H9 (cell line): ENCODE results near the gene KRTAP10-5. TPM values are rescaled to one million over a fixed set of nuclear protein-coding genes. Genes with fewer than 3 reads are reported as not detected.

Experiments used
- DNase-seq: peaks from one replicate; pipeline ENCODE4 v3.0.0-alpha.2; 2017
- H2AFZ ChIP-seq: one replicate; pipeline ENCODE4 v1.6.1; 2013; ENCODE audit warnings: mild to moderate bottlenecking, low read length, control low read depth, moderate library complexity
- H2AK5ac ChIP-seq: 2 replicates; pipeline ENCODE4 v1.6.1; 2013; ENCODE audit warnings: low read length, control low read depth, mixed read lengths; ENCODE audit not compliant: insufficient read length
- H2BK120ac ChIP-seq: one replicate; pipeline ENCODE4 v1.6.1; 2013; ENCODE audit warnings: low read depth, mild to moderate bottlenecking, low read length, control low read depth, inconsistent platforms; ENCODE audit not compliant: poor library complexity, severe bottlenecking
- H2BK12ac ChIP-seq: 2 replicates; pipeline ENCODE4 v1.6.1; 2013; ENCODE audit warnings: low read length, control low read depth, mixed read lengths, low read depth; ENCODE audit not compliant: insufficient read length
- H2BK15ac ChIP-seq: 2 replicates; pipeline ENCODE4 v1.6.1; 2013; ENCODE audit warnings: low read depth, low read length, control low read depth
- H2BK20ac ChIP-seq: one replicate; pipeline ENCODE4 v1.6.1; 2013; ENCODE audit warnings: low read depth, mild to moderate bottlenecking, low read length, control low read depth, inconsistent platforms; ENCODE audit not compliant: poor library complexity, severe bottlenecking
- H2BK5ac ChIP-seq: 2 replicates; pipeline ENCODE4 v1.6.1; 2013; ENCODE audit warnings: low read length, control low read depth, mixed read lengths; ENCODE audit not compliant: insufficient read length
- H3K14ac ChIP-seq: 2 replicates; pipeline ENCODE4 v1.6.1; 2013; ENCODE audit warnings: low read length, control low read depth; ENCODE audit not compliant: insufficient read depth
- H3K18ac ChIP-seq: 2 replicates; pipeline ENCODE4 v1.6.1; 2013; ENCODE audit warnings: low read depth, mild to moderate bottlenecking, mixed read lengths, low read length, control low read depth; ENCODE audit not compliant: insufficient read length
- H3K23ac ChIP-seq: 2 replicates; pipeline ENCODE4 v1.6.1; 2013; ENCODE audit warnings: low read length, control low read depth, mixed read lengths, low read depth; ENCODE audit not compliant: insufficient read length
- H3K23me2 ChIP-seq: 2 replicates; pipeline ENCODE4 v1.6.1; 2013; ENCODE audit warnings: low read depth, mild to moderate bottlenecking, mixed read lengths, low read length, control low read depth; ENCODE audit not compliant: insufficient read length, poor library complexity, severe bottlenecking
- H3K27ac ChIP-seq: 2 replicates; pipeline ENCODE4 v1.5.1; 2013; ENCODE audit warnings: low read length, control low read depth, mixed read lengths, low read depth; ENCODE audit not compliant: insufficient read length
- H3K27me3 ChIP-seq: 2 replicates; pipeline ENCODE4 v1.6.1; 2013; ENCODE audit warnings: low read length, control low read depth, inconsistent platforms; ENCODE audit not compliant: insufficient read depth
- H3K4ac ChIP-seq: 2 replicates; pipeline ENCODE4 v1.6.1; 2013; ENCODE audit warnings: low read depth, mild to moderate bottlenecking, control low read depth, inconsistent platforms, low read length, moderate library complexity
- H3K4me1 ChIP-seq: 2 replicates; pipeline ENCODE4 v1.6.1; 2013; ENCODE audit warnings: low read length, control low read depth, inconsistent platforms; ENCODE audit not compliant: insufficient read depth
- H3K4me2 ChIP-seq: 2 replicates; pipeline ENCODE4 v1.6.1; 2013; ENCODE audit warnings: low read length, control low read depth, mixed read lengths; ENCODE audit not compliant: insufficient read length, insufficient read depth
- H3K56ac ChIP-seq: 2 replicates; pipeline ENCODE4 v1.6.1; 2013; ENCODE audit warnings: low read depth, mild to moderate bottlenecking, mixed read lengths, low read length, control low read depth; ENCODE audit not compliant: insufficient read length
- H3K79me1 ChIP-seq: 2 replicates; pipeline ENCODE4 v1.6.1; 2013; ENCODE audit warnings: low read depth, mild to moderate bottlenecking, moderate library complexity, low read length, control low read depth, inconsistent platforms; ENCODE audit not compliant: insufficient read depth, poor library complexity, severe bottlenecking
- H3K79me2 ChIP-seq: 2 replicates; pipeline ENCODE4 v1.6.1; 2013; ENCODE audit warnings: low read length, control low read depth, inconsistent platforms; ENCODE audit not compliant: insufficient read depth
- H3K9ac ChIP-seq: 2 replicates; pipeline ENCODE4 v1.6.1; 2013; ENCODE audit warnings: low read length, control low read depth, mixed read lengths; ENCODE audit not compliant: insufficient read length; ENCODE audit errors: extremely low read depth
- H3K9me3 ChIP-seq: one replicate; pipeline ENCODE4 v1.6.1; 2013; ENCODE audit warnings: low read depth, low read length, inconsistent platforms; ENCODE audit not compliant: control insufficient read depth
- H3T11ph ChIP-seq: one replicate; pipeline ENCODE4 v1.6.1; 2013; ENCODE audit warnings: mild to moderate bottlenecking, low read length, control low read depth, inconsistent platforms
- H4K20me1 ChIP-seq: one replicate; pipeline ENCODE4 v1.6.1; 2013; ENCODE audit not compliant: control insufficient read depth, insufficient read length, insufficient read depth
- H4K5ac ChIP-seq: 2 replicates; pipeline ENCODE4 v1.6.1; 2013; ENCODE audit warnings: low read depth, mild to moderate bottlenecking, mixed read lengths, low read length, control low read depth; ENCODE audit not compliant: insufficient read length
- H4K8ac ChIP-seq: replicated peaks from 2 replicates; pipeline ENCODE4 v1.6.1; 2013; ENCODE audit warnings: low read length, control low read depth, mixed read lengths, low read depth; ENCODE audit not compliant: insufficient read length
- H4K91ac ChIP-seq: 2 replicates; pipeline ENCODE4 v1.6.1; 2013; ENCODE audit warnings: low read depth, mild to moderate bottlenecking, moderate library complexity, mixed read lengths, low read length, control low read depth; ENCODE audit not compliant: insufficient read length
- H3K27ac Mint-ChIP-seq, 3 experiments: 2 replicates in 2 of 3; 3 replicates in 1 of 3; pipeline ENCODE4 v1.8.0; 2020 to 2021; ENCODE audit warnings: mixed read lengths in 3 of 3, mild to moderate bottlenecking in 1 of 3, moderate library complexity in 1 of 3
- H3K27me3 Mint-ChIP-seq: 2 replicates; pipeline ENCODE4 v1.8.0; 2021; ENCODE audit warnings: low read depth, mild to moderate bottlenecking, moderate library complexity, mixed read lengths
- H3K36me3 Mint-ChIP-seq, 3 experiments: 2 replicates in 2 of 3; 3 replicates in 1 of 3; pipeline ENCODE4 v1.8.0; 2020 to 2021; ENCODE audit warnings: low read depth in 3 of 3, mixed read lengths in 3 of 3; ENCODE audit not compliant: insufficient read depth in 1 of 3
- H3K4me1 Mint-ChIP-seq, 2 experiments: 2 replicates each; pipeline ENCODE4 v1.8.0; 2020; ENCODE audit warnings: mixed read lengths in 2 of 2
- H3K4me3 Mint-ChIP-seq, 2 experiments: 2 replicates in 1 of 2; 3 replicates in 1 of 2; pipeline ENCODE4 v1.8.0; 2020 to 2021; ENCODE audit warnings: mild to moderate bottlenecking in 2 of 2, mixed read lengths in 2 of 2, moderate library complexity in 1 of 2
- H3K9me3 Mint-ChIP-seq, 2 experiments: 2 replicates in 1 of 2; 3 replicates in 1 of 2; pipeline ENCODE4 v1.8.0; 2020; ENCODE audit warnings: mild to moderate bottlenecking in 2 of 2, mixed read lengths in 2 of 2, moderate library complexity in 1 of 2
- WGBS: extraction: QIAGEN DNeasy Blood & Tissue Kit; methylation state at CpG from one replicate; pipeline ENCODE4 v1.1.7; 2013; ENCODE audit warnings: missing lambda C conversion rate, low lambda C conversion rate, mixed read lengths; ENCODE audit not compliant: insufficient read length; ENCODE audit errors: extremely low coverage; 5-methylcytosine and 5-hydroxymethylcytosine counted together
- total RNA-seq: library from RNA; stranded (reverse); gene quantifications from 2 replicates; pipeline ENCODE4 v1.2.1, GENCODE V29; 2021
- TF ChIP-seq, protein P1 (sequence below): fragments of 200-600 bp; sonication (generic); conservative IDR thresholded peaks from 3 replicates; pipeline ENCODE4 v1.8.0; 2021; ENCODE audit warnings: antibody characterized with exemption, mild to moderate bottlenecking

The KRTAP10-5 gene
- total RNA-seq, 1 experiment from 2014 or later, result not detected

- H3K79me1 ChIP-seq, result no peaks in the 10 kb centered on the region
- Mint-ChIP-seq H3K4me3 (no peak within 1 kb of the TSS), H3K9me3 (peaks cover 39 to 40% of the 10 kb centered on the region in 2 experiments), H3K4me1 (peaks cover 3 to 7% of the 10 kb centered on the region in 2 experiments; a peak in 2 of 4 replicates), H3K27me3 (peaks cover 8% of the 10 kb centered on the region), H3K36me3 (peaks cover 13 to 32% (median 18%) of the 10 kb centered on the region in 3 experiments; a peak in 6 of 7 replicates), H3K27ac (peak within 1 kb of the TSS in 2 of 3 experiments; percentile 56 to 57; a peak in 2 of 7 replicates)
- H4K91ac ChIP-seq, result no peak within 1 kb of the TSS
- TF ChIP-seq, protein P1, sequence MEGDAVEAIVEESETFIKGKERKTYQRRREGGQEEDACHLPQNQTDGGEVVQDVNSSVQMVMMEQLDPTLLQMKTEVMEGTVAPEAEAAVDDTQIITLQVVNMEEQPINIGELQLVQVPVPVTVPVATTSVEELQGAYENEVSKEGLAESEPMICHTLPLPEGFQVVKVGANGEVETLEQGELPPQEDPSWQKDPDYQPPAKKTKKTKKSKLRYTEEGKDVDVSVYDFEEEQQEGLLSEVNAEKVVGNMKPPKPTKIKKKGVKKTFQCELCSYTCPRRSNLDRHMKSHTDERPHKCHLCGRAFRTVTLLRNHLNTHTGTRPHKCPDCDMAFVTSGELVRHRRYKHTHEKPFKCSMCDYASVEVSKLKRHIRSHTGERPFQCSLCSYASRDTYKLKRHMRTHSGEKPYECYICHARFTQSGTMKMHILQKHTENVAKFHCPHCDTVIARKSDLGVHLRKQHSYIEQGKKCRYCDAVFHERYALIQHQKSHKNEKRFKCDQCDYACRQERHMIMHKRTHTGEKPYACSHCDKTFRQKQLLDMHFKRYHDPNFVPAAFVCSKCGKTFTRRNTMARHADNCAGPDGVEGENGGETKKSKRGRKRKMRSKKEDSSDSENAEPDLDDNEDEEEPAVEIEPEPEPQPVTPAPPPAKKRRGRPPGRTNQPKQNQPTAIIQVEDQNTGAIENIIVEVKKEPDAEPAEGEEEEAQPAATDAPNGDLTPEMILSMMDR, result no peak
- H3K4ac ChIP-seq, result no peak within 1 kb of the TSS
- no peak within 1 kb of the TSS for H2BK5ac ChIP-seq
- H3K9ac ChIP-seq, result no peak within 1 kb of the TSS
- H2BK12ac ChIP-seq, result no peak within 1 kb of the TSS
- DNase-seq, result no peak
- no peak within 1 kb of the TSS for H3K23ac ChIP-seq
- H3T11ph ChIP-seq, result no peak within 1 kb of the TSS
- no peaks in the 10 kb centered on the region for H3K23me2 ChIP-seq
- no peak within 1 kb of the TSS for H3K4me2 ChIP-seq
- H2BK15ac ChIP-seq, result no peak within 1 kb of the TSS
- no CpG with 5 or more reads among the region's 7 CpGs for WGBS
- no peak within 1 kb of the TSS for H4K5ac ChIP-seq
- no peak within 1 kb of the TSS for H2AK5ac ChIP-seq
- no peak within 1 kb of the TSS for H3K14ac ChIP-seq
- H3K27ac ChIP-seq, result no peak within 1 kb of the TSS
- no peak within 1 kb of the TSS for H3K56ac ChIP-seq
- H2BK120ac ChIP-seq, result no peak within 1 kb of the TSS
- H2AFZ ChIP-seq, result no peak within 1 kb of the TSS
- no peak within 1 kb of the TSS for H2BK20ac ChIP-seq
- H3K79me2 ChIP-seq, result no peaks in the 10 kb centered on the region
- H4K20me1 ChIP-seq, result no peaks in the 10 kb centered on the region
- H4K8ac ChIP-seq, result no peak within 1 kb of the TSS
- no peak within 1 kb of the TSS for H3K18ac ChIP-seq
- H3K4me1 ChIP-seq, result no peaks in the 10 kb centered on the region
- H3K27me3 ChIP-seq, result no peaks in the 10 kb centered on the region
- H3K9me3 ChIP-seq, result no peaks in the 10 kb centered on the region
These were observed 46.3 kb upstream of the KRTAP10-5 start, which contains the start of gene KRTAP10-9 for GRCh38 chr21:44626673-44627143. TSS of gene KRTAP10-9 (plus strand) at chr21:44627093. CDS start at chr21:44627172, 79 bp downstream.
